Motor neuron (in vitro differentiated cells): ENCODE data around the gene NOXO1. TPM values are rescaled to one million over a fixed set of nuclear protein-coding genes. Genes with fewer than 3 reads are reported as not detected.
"Not testable (repeated sequence)": the region's sequence is repeated elsewhere in the genome, so short reads cannot be mapped to it uniquely, and the experiment has no call there.

ENCODE experiments used
- ATAC-seq, 8 experiments: fragments of 200-7000 bp; cut with Tn5 transposase; replicated peaks in 6 of 8; 2 replicates each; pipeline ENCODE4 v1.8.0; 2021; ENCODE audit warnings: mild to moderate bottlenecking in 8 of 8, moderate library complexity in 8 of 8
- H3K27ac ChIP-seq, 2 donors: fragments of 250-450 bp; sonication (Bioruptor Pico); 2 replicates each; pipeline ENCODE4 v1.9.0; 2021; ENCODE audit warnings: antibody characterized with exemption in 2 of 2, mild to moderate bottlenecking in 2 of 2, moderate library complexity in 1 of 2
- H3K4me1 ChIP-seq, 2 donors: fragments of 250-450 bp; sonication (Bioruptor Pico); replicated peaks in 1 of 2; 2 replicates each; pipeline ENCODE4 v1.6.1; 2021; ENCODE audit warnings: antibody characterized with exemption in 2 of 2, mild to moderate bottlenecking in 2 of 2, moderate library complexity in 1 of 2
- H3K4me3 ChIP-seq, 5 donors: fragments of 250-450 bp; sonication (Bioruptor Pico); 2 replicates each; pipeline ENCODE4 v1.9.0; 2021; ENCODE audit warnings: antibody characterized with exemption in 5 of 5, mild to moderate bottlenecking in 5 of 5, moderate library complexity in 4 of 5
- WGBS, 10 experiments: fragments of 450-650 bp; shearing (Covaris generic); methylation state at CpG; one replicate each; pipeline ENCODE4 v1.0.0; 2022; 5-methylcytosine and 5-hydroxymethylcytosine counted together
- in situ Hi-C, 9 experiments: fragments of 400-800 bp; cut with MboI; loops; one replicate each; pipeline ENCODE4 v1.15.0; 2021; ENCODE audit warnings: low sequenced_read_pairs in 9 of 9, low pct_unique_long_range_greater_than_20kb in 2 of 9; ENCODE audit not compliant: unreplicated experiment in 9 of 9
- total RNA-seq, 8 experiments: library from RNA; unstranded; fragments of 300-600 nt; gene quantifications; 2 replicates each; pipeline versions ENCODE4 v1.2.3 to v1.2.4, GENCODE V29; 2022

NOXO1 gene
- total RNA-seq, 8 experiments from 2014 or later: 0.21 to 0.73 (median 0.26) TPM; not detected in 4

GRCh38 chr16:1959269-1960039 is 21.8 kb downstream of the NOXO1 start, which contains the start of gene NDUFB10:
NDUFB10 (plus strand) TSS chr16:1959538; CDS start chr16:1959625, 87 bp downstream.
- WGBS, 10 experiments: 0 to 3% (median 2%) methylated on average over 1 to 8 of the region's 79 CpGs; no CpG with 5 or more reads in 5 of the 10 experiments
- in situ Hi-C loops: no loop called here
- peak; percentile 49 to 89 (median 84) for ATAC-seq
- peak within 1 kb of the TSS; percentile 84 to 90 for H3K27ac ChIP-seq
- peaks cover 18 to 24% of the 10 kb centered on the region in 2 donors for H3K4me1 ChIP-seq
- peak within 1 kb of the TSS; percentile 52 to 93 (median 89) for H3K4me3 ChIP-seq

DNA sequence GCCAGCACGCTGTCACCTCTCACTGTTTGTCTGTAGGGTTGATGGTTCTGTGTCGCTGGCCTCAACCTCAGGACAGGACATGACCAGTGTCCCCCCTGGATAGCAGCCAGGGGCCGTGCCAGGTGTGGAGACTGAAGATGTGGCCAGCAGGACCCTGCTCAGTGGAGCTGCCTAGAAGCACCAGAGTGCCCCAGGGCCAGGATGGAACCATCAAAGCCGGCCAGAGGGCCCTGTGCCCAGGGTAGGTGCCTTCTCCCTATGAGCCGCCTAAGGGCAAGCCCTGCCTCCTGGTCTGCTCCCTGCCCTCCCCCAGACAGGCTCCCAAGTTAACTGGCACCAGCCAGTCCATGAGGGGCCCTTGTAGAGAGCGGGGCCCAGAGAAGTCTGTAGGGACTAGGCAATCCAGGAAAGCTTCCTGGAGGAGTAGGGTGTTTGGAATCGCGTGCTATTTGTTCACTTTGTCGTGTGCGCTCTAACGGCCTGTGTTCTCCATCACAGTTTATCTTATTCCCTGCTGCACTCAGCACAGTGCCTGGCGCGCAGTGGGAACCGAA is 22.5 kb downstream of the NOXO1 start:
- H3K27ac ChIP-seq: peak overlapping the region; percentile 84 to 90
- WGBS, 10 experiments: 20 to 80% (median 43%) methylated on average over 1 to 10 of the region's 14 CpGs; no CpG with 5 or more reads in 4 of the 10 experiments
- peak overlapping the region; percentile 52 to 93 (median 89) for H3K4me3 ChIP-seq
- ATAC-seq: peak in 2 of 8 experiments; percentile 0 to 5
- in situ Hi-C loops: no loop called here
- H3K4me1 ChIP-seq: peaks cover 18 to 24% of the 10 kb centered on the region in 2 donors

DNA sequence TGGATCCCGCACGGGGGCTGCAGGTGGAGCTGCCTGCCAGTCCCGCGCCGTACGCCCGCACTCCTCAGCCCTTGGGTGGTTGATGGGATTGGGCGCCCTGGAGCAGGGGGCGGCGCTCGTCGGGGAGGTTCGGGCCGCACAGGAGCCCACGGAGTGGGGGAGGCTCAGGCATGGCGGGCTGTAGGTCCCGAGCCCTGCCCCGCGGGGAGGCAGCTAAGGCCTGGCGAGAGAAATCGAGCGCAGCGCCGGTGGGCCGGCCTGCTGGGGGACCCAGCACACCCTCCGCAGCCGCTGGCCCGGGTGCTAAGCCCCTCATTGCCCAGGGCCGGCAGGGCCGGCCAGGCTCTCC is 23.2 kb downstream of the NOXO1 start:
- in situ Hi-C loops, ATAC-seq, H3K27ac ChIP-seq, H3K4me3 ChIP-seq: not testable (repeated sequence)
- peaks cover 12 to 18% of the 10 kb centered on the region in 2 donors for H3K4me1 ChIP-seq
- 100% methylated on average over 4 of the region's 30 CpGs; no CpG with 5 or more reads in 9 of the 10 experiments for WGBS, 10 experiments

- peaks cover 10 to 15% of the 10 kb centered on the region in 2 donors for H3K4me1 ChIP-seq
- H3K4me3 ChIP-seq, ATAC-seq, H3K27ac ChIP-seq, in situ Hi-C loops: not testable (repeated sequence)
- WGBS, 10 experiments: 75 to 100% (median 94%) methylated on average over 4 to 14 of the region's 22 CpGs; no CpG with 5 or more reads in 2 of the 10 experiments
Measured at GRCh38 chr16:1957434-1958142, 23.7 kb downstream of the NOXO1 start.

- Histone ChIP-seq H3K4me3 (no peak overlapping the region), H3K27ac (no peak overlapping the region), H3K4me1 (no peaks in the 10 kb centered on the region)
- 81 to 92% (median 83%) methylated on average over 2 to 8 of the region's 22 CpGs; no CpG with 5 or more reads in 7 of the 10 experiments for WGBS, 10 experiments
- in situ Hi-C loops: no loop called here
- peak in 2 of 8 experiments; percentile 2 to 7 for ATAC-seq
Measured at GRCh38 chr16:1953734-1954133, 27.5 kb downstream of the NOXO1 start.

GRCh38 chr16:1950559-1950958 is 30.7 kb downstream of the NOXO1 start:
- in situ Hi-C loops: no loop called here
- H3K4me1 ChIP-seq: no peaks in the 10 kb centered on the region
- H3K27ac ChIP-seq: no peak overlapping the region
- WGBS, 10 experiments: 80 to 100% (median 95%) methylated on average over 2 to 6 of the region's 19 CpGs; no CpG with 5 or more reads in 5 of the 10 experiments
- ATAC-seq: no peak
- H3K4me3 ChIP-seq: no peak overlapping the region

DNA sequence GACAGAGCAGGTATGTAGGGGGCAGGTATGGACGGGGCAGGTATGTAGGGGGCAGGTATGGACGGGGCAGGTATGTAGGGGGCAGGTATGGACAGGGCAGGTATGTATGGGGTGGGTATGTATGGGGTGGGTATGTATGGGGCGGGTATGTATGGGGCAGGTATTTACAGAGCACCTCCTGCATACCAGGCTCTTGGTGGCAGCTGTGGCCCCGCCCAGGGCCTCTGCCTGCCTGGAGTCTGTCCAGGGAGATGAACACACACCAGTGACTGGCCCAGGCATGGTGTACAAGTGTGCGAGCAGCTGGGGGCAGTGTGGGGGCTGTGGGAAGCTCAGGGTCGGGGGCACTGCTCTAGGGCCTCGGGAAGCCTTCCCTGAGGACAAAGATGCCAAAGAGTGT is 31.2 kb downstream of the NOXO1 start:
- WGBS, 10 experiments: no CpG with 5 or more reads among the region's 7 CpGs
- Histone ChIP-seq H3K4me1 (no peaks in the 10 kb centered on the region), H3K4me3 (no peak overlapping the region), H3K27ac (no peak overlapping the region)
- ATAC-seq: peak in 3 of 8 experiments; percentile 5 to 23 (median 16)
- in situ Hi-C loops: no loop called here

- Histone ChIP-seq H3K4me1 (no peaks in the 10 kb centered on the region), H3K27ac (no peak overlapping the region), H3K4me3 (no peak overlapping the region)
- WGBS, 10 experiments: 57 to 100% (median 80%) methylated on average over 1 of the region's 11 CpGs; no CpG with 5 or more reads in 7 of the 10 experiments
- ATAC-seq: no peak
- in situ Hi-C loops: no loop called here
Measured at GRCh38 chr16:1949507-1949906, 31.8 kb downstream of the NOXO1 start.

- Histone ChIP-seq H3K4me3 (no peak overlapping the region), H3K4me1 (peaks cover 2 to 8% of the 10 kb centered on the region in 2 donors), H3K27ac (no peak overlapping the region)
- in situ Hi-C loops: no loop called here
- 60 to 100% (median 75%) methylated on average over 1 to 3 of the region's 9 CpGs; no CpG with 5 or more reads in 5 of the 10 experiments for WGBS, 10 experiments
- ATAC-seq: no peak
Measured at GRCh38 chr16:1947369-1947670, 33.9 kb downstream of the NOXO1 start.

DNA sequence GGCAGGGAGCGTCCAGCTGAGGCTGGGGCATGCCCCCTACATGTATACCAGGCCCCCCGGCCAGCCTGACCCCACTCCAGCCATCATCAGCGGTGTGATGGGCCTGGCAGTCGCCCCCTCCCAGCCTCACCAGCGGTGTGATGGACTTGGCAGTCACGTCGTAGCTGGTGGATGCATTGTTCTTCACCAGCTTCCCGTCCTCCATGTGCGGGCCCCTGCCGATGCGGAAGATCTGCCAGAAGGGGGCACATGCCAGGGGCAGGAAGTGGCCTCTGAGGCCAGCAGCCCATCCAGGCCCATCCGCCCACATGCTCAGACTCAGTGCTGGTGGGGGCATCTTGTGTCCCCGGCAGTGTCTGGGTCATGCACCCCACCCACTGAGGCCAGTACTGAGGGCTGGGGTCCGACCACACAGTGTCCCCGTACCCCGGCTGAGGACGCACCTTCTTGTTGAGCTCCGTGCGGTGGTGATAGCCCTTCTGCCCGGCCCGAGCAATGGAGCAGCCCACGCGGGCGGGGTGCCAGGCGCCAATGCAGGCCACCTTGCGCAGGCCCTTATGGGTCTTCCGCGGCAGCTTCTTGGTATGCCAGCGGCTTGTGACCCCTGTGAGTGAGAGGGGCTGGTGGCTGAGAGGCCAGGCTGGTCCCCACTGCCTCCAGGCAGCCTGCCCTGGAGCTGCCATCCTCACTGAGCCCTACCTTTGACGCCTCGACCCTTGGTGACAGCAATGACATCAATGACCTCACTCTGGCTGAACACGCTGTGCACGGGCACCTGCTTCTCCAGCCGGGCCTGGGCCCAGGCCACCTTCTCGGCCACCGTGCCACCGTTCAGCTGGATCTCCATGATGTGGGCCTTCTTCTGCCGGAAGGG is 34.5 kb downstream of the NOXO1 start:
- Histone ChIP-seq H3K4me3 (no peak overlapping the region), H3K4me1 (peaks cover 7 to 10% of the 10 kb centered on the region in 2 donors), H3K27ac (no peak overlapping the region)
- in situ Hi-C loops: no loop called here
- 70 to 96% methylated on average over 2 to 5 of the region's 38 CpGs; no CpG with 5 or more reads in 8 of the 10 experiments for WGBS, 10 experiments
- no peak for ATAC-seq

- in situ Hi-C loops: no loop called here
- ATAC-seq: no peak
- Histone ChIP-seq H3K4me3 (no peak overlapping the region), H3K4me1 (peaks cover 10% of the 10 kb centered on the region in 2 donors), H3K27ac (no peak overlapping the region)
- WGBS, 10 experiments: 67 to 100% (median 93%) methylated on average over 1 to 9 of the region's 19 CpGs; no CpG with 5 or more reads in 7 of the 10 experiments
Measured at GRCh38 chr16:1945559-1946391, 35.5 kb downstream of the NOXO1 start.
